Muscle layer of colon (tissue), 2 donors: ENCODE measurements around the gene GADL1.

ENCODE experiments used
- H3K27ac ChIP-seq: one replicate; pipeline ENCODE4 v1.7.0; 2013; ENCODE audit warnings: low read depth, mild to moderate bottlenecking, low read length, moderate library complexity
- H3K27me3 ChIP-seq, 2 donors: one replicate each; pipeline ENCODE4 v1.7.0; 2013; ENCODE audit warnings: low read length in 2 of 2, mild to moderate bottlenecking in 2 of 2; ENCODE audit not compliant: insufficient read depth in 2 of 2, control insufficient read depth in 1 of 2
- H3K36me3 ChIP-seq: one replicate; pipeline ENCODE4 v1.7.0; 2013; ENCODE audit warnings: mild to moderate bottlenecking, low read length; ENCODE audit not compliant: insufficient read depth
- H3K4me1 ChIP-seq: one replicate; pipeline ENCODE4 v1.7.0; 2013; ENCODE audit warnings: mild to moderate bottlenecking, low read length; ENCODE audit not compliant: insufficient read depth
- H3K4me3 ChIP-seq, 2 donors: one replicate each; pipeline ENCODE4 v1.7.0; 2013; ENCODE audit warnings: low read length in 2 of 2, low read depth in 1 of 2, mild to moderate bottlenecking in 1 of 2, moderate library complexity in 1 of 2
- H3K9ac ChIP-seq: one replicate; pipeline ENCODE4 v1.7.0; 2013; ENCODE audit warnings: low read length
- H3K9me3 ChIP-seq: one replicate; pipeline ENCODE4 v1.7.0; 2013; ENCODE audit warnings: mild to moderate bottlenecking, low read length
- donor health status: abdominal sarcoma.
- donor health status: Adenocarcinoma of cecum.

GADL1 gene

GRCh38 chr3:30753766-30754165 lies 140.7 kb downstream of the GADL1 start:
- H3K9me3 ChIP-seq: no peaks in the 10 kb centered on the region
- peaks cover 18% of the 10 kb centered on the region for H3K4me1 ChIP-seq
- H3K4me3 ChIP-seq: no peak overlapping the region
- H3K9ac ChIP-seq: no peak overlapping the region
- H3K27ac ChIP-seq: no peak overlapping the region
- no peaks in the 10 kb centered on the region for H3K36me3 ChIP-seq
- H3K27me3 ChIP-seq: no peaks in the 10 kb centered on the region

GRCh38 chr3:30752970-30753369 lies 141.5 kb downstream of the GADL1 start:
- no peaks in the 10 kb centered on the region for H3K27me3 ChIP-seq

DNA sequence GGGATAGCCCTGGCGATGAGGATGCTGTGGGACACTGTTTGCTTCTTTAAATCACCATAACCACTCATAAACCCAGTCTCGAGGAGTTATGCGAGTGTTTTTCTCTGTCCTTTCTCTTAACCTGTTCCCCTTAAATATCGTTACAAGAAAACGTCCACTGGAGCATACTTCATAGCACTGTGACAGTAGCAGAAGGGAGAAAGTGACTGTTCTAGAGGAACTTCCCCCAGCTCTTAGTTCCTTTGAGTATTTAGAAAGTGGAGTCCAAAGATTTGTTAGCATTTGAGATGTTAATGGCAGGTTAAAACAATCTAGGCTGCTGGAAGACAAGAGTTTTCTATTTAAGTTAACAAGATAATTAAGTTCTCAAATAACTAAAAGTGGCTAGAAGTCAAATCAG lies 142.0 kb downstream of the GADL1 start:
- Histone ChIP-seq H3K27ac (no peak overlapping the region), H3K9me3 (no peaks in the 10 kb centered on the region)

More at GRCh38 chr3:30752970-30753369, 141.5 kb downstream of the GADL1 start:
- Histone ChIP-seq H3K9ac (no peak overlapping the region), H3K27ac (no peak overlapping the region), H3K4me3 (no peak overlapping the region), H3K4me1 (peaks cover 18% of the 10 kb centered on the region), H3K36me3 (no peaks in the 10 kb centered on the region), H3K9me3 (no peaks in the 10 kb centered on the region)

GRCh38 chr3:30751610-30752299 lies 142.7 kb downstream of the GADL1 start:
- Histone ChIP-seq H3K4me1 (peaks cover 18% of the 10 kb centered on the region), H3K27ac (no peak overlapping the region), H3K9me3 (no peaks in the 10 kb centered on the region), H3K36me3 (no peaks in the 10 kb centered on the region), H3K9ac (no peak overlapping the region), H3K27me3 (no peaks in the 10 kb centered on the region), H3K4me3 (no peak overlapping the region)

More for the DNA sequence above, 142.0 kb downstream of the GADL1 start:
- H3K9ac ChIP-seq: no peak overlapping the region
- H3K27me3 ChIP-seq: no peaks in the 10 kb centered on the region
- no peaks in the 10 kb centered on the region for H3K36me3 ChIP-seq
- H3K4me3 ChIP-seq: no peak overlapping the region
- peaks cover 18% of the 10 kb centered on the region for H3K4me1 ChIP-seq

DNA sequence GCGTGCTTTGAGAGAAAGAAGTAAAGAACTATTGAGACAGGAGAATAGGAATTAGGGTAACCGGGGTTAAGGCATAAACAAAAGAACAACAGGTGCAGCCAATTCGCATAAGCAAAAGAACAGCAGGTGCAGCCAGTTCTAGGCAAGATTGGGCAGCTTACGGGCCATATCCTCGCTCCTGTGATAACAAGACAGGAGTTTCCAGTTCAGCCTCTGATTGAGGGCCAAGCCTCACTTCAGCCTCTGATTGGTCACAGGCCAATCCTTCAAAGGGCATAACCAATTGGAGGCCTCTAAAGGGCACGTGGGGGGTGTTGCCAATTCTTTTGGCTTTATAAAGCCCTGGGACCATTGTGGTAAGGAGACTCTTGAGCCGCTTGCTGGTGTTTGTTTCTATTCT lies 143.5 kb downstream of the GADL1 start:
- H3K36me3 ChIP-seq: no peaks in the 10 kb centered on the region
- peaks cover 16% of the 10 kb centered on the region for H3K4me1 ChIP-seq
- no peaks in the 10 kb centered on the region for H3K9me3 ChIP-seq
- H3K9ac ChIP-seq: no peak overlapping the region
- no peaks in the 10 kb centered on the region for H3K27me3 ChIP-seq
- H3K27ac ChIP-seq: no peak overlapping the region
- H3K4me3 ChIP-seq: no peak overlapping the region

- no peaks in the 10 kb centered on the region for H3K36me3 ChIP-seq
- H3K9me3 ChIP-seq: no peaks in the 10 kb centered on the region
- no peak overlapping the region for H3K4me3 ChIP-seq
- H3K9ac ChIP-seq: no peak overlapping the region
- H3K4me1 ChIP-seq: peaks cover 5% of the 10 kb centered on the region
- H3K27ac ChIP-seq: no peak overlapping the region
- no peaks in the 10 kb centered on the region for H3K27me3 ChIP-seq
Measured at GRCh38 chr3:30749230-30749629, 145.2 kb downstream of the GADL1 start.

DNA sequence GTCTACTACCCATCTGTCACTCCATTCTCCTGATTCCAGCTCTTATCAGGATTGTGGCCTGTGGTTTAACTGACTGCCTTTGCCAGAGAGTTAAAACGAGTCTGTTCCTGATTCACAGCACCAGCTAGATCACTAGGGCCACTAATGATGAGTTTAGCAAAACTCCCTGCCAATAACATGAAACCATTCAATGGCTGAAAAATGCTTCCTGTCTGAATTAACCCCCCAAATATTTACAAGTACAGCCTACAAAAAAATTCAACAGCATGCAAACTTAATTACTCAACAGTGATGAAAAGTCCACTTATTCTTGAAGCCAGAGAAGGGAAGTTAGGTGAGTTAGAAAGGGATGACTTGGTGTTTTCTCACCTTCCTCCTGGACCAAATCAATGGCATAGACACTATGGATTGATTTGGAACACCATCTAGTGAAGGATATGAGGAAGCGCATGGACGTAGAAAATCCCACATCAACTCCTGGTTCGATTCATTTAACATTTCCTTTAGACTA lies 146.6 kb downstream of the GADL1 start:
- Histone ChIP-seq H3K4me1 (peaks cover 12% of the 10 kb centered on the region), H3K9me3 (no peaks in the 10 kb centered on the region), H3K36me3 (no peaks in the 10 kb centered on the region), H3K27ac (no peak overlapping the region), H3K27me3 (no peaks in the 10 kb centered on the region), H3K4me3 (no peak overlapping the region), H3K9ac (no peak overlapping the region)

GRCh38 chr3:30743641-30744317 lies 150.7 kb downstream of the GADL1 start:
- peaks cover 12% of the 10 kb centered on the region for H3K4me1 ChIP-seq

GRCh38 chr3:30742796-30743619 lies 151.5 kb downstream of the GADL1 start:
- no peaks in the 10 kb centered on the region for H3K9me3 ChIP-seq
- H3K27ac ChIP-seq: no peak overlapping the region
- no peak overlapping the region for H3K9ac ChIP-seq
- no peak overlapping the region for H3K4me3 ChIP-seq
- peaks cover 12% of the 10 kb centered on the region for H3K4me1 ChIP-seq
- no peaks in the 10 kb centered on the region for H3K27me3 ChIP-seq
- no peaks in the 10 kb centered on the region for H3K36me3 ChIP-seq

More at GRCh38 chr3:30743641-30744317, 150.7 kb downstream of the GADL1 start:
- no peaks in the 10 kb centered on the region for H3K9me3 ChIP-seq
- no peak overlapping the region for H3K9ac ChIP-seq
- no peaks in the 10 kb centered on the region for H3K36me3 ChIP-seq
- no peak overlapping the region for H3K4me3 ChIP-seq
- no peaks in the 10 kb centered on the region for H3K27me3 ChIP-seq
- no peak overlapping the region for H3K27ac ChIP-seq

- Histone ChIP-seq H3K27me3 (no peaks in the 10 kb centered on the region), H3K36me3 (no peaks in the 10 kb centered on the region), H3K27ac (no peak overlapping the region), H3K4me3 (no peak overlapping the region), H3K4me1 (peaks cover 12% of the 10 kb centered on the region), H3K9me3 (no peaks in the 10 kb centered on the region), H3K9ac (no peak overlapping the region)
Measured at GRCh38 chr3:30741889-30742288, 152.6 kb downstream of the GADL1 start.

GRCh38 chr3:30738605-30739004 lies 155.9 kb downstream of the GADL1 start:
- no peak overlapping the region for H3K27ac ChIP-seq
- no peak overlapping the region for H3K9ac ChIP-seq
- H3K4me3 ChIP-seq: no peak overlapping the region
- H3K27me3 ChIP-seq: no peaks in the 10 kb centered on the region
- no peaks in the 10 kb centered on the region for H3K36me3 ChIP-seq
- peaks cover 6% of the 10 kb centered on the region for H3K4me1 ChIP-seq
- no peaks in the 10 kb centered on the region for H3K9me3 ChIP-seq
